ENCODE results near the gene WFIKKN2. TPM values are rescaled to one million over a fixed set of nuclear protein-coding genes. Genes with fewer than 3 reads are reported as not detected.

The WFIKKN2 gene
- total RNA-seq, 1 donor from 2014 or later, result not detected

- H3K4me1 Mint-ChIP-seq, result peaks cover 38% of the 10 kb centered on the region
- Histone ChIP-seq H3F3A (ENCODE audit: low read depth) (peaks cover 13% of the 10 kb centered on the region), H2AFZ (replicated peaks) (no peak overlapping the region), H3K4me2 (no peak overlapping the region), H3K79me2 (ENCODE audit: low read depth) (no peaks in the 10 kb centered on the region), H3K36me3 (no peaks in the 10 kb centered on the region), H3K9ac (no peak overlapping the region), H3K27me3 (no peaks in the 10 kb centered on the region), H3K27ac (no peak overlapping the region), H3K4me3 (no peak overlapping the region), H3K9me3 (ENCODE audit: low read depth) (no peaks in the 10 kb centered on the region), H3K4me1 (peaks cover 21% of the 10 kb centered on the region), H4K20me1 (ENCODE audit: low read depth) (no peaks in the 10 kb centered on the region)
- H3K27me3 Mint-ChIP-seq (ENCODE audit: insufficient read depth, low read depth), result peaks cover 10% of the 10 kb centered on the region
- DNase-seq (ENCODE audit: low spot score), result no peak
- no peak overlapping the region for H3K27ac Mint-ChIP-seq
- H3K4me3 Mint-ChIP-seq, result no peak overlapping the region
- TF ChIP-seq EZH2 (IDR thresholded peaks at IDR 0.05), result no peak
- TF ChIP-seq EZH2phosphoT487 (IDR thresholded peaks at IDR 0.05), result no peak
- H3K9me3 Mint-ChIP-seq, result no peaks in the 10 kb centered on the region
- no peaks in the 10 kb centered on the region for H3K36me3 Mint-ChIP-seq
Observed at GRCh38 chr17:50828508-50829170, 6.7 kb upstream of the WFIKKN2 start.

DNA sequence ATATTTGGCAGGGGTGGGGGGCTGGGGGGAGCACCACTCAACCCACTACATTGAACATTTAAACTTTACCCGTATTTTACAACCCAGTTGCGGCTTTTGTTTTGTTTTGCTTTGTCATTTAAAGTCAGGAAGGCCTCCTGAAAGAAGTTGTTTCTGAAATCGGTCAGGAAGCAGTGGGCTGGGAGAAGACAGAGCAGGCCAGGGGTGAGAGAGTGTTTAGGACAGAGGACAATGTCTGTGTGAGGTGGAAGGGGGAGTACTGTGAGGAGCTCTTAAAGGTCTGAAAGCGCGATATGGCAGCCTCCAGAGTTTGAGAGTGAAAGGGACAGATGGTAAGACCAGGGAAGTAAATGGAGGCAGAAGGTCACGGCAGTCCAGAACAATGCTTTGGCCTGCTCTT lies 6.1 kb upstream of the WFIKKN2 start:
- Histone ChIP-seq H2AFZ (replicated peaks) (no peak overlapping the region), H3K4me2 (no peak overlapping the region), H3K27me3 (no peaks in the 10 kb centered on the region), H3K4me3 (no peak overlapping the region), H3K36me3 (no peaks in the 10 kb centered on the region), H3K9ac (no peak overlapping the region), H3K79me2 (ENCODE audit: low read depth) (no peaks in the 10 kb centered on the region), H4K20me1 (ENCODE audit: low read depth) (no peaks in the 10 kb centered on the region), H3K9me3 (ENCODE audit: low read depth) (no peaks in the 10 kb centered on the region), H3K4me1 (peaks cover 21% of the 10 kb centered on the region), H3K27ac (no peak overlapping the region), H3F3A (ENCODE audit: low read depth) (peaks cover 13% of the 10 kb centered on the region)
- TF ChIP-seq EZH2 (IDR thresholded peaks at IDR 0.05) (no peak), EZH2phosphoT487 (IDR thresholded peaks at IDR 0.05) (no peak), CTCF (IDR thresholded peaks at IDR 0.05) (no peak)
- Mint-ChIP-seq H3K9me3 (no peaks in the 10 kb centered on the region), H3K4me3 (no peak overlapping the region), H3K27me3 (ENCODE audit: insufficient read depth, low read depth) (peaks cover 9% of the 10 kb centered on the region), H3K4me1 (peaks cover 44% of the 10 kb centered on the region), H3K27ac (no peak overlapping the region), H3K36me3 (no peaks in the 10 kb centered on the region)
- no peak for DNase-seq (ENCODE audit: low spot score)

GRCh38 chr17:50830352-50830751 lies 5.0 kb upstream of the WFIKKN2 start:
- no peak for TF ChIP-seq EZH2phosphoT487 (IDR thresholded peaks at IDR 0.05)
- Mint-ChIP-seq H3K27ac (peak overlapping the region; percentile 53), H3K27me3 (ENCODE audit: insufficient read depth, low read depth) (peaks cover 13% of the 10 kb centered on the region), H3K9me3 (no peaks in the 10 kb centered on the region), H3K36me3 (no peaks in the 10 kb centered on the region), H3K4me1 (peaks cover 55% of the 10 kb centered on the region), H3K4me3 (no peak overlapping the region)
- Histone ChIP-seq H3K27ac (no peak overlapping the region), H3K4me3 (no peak overlapping the region), H3K9ac (no peak overlapping the region), H4K20me1 (ENCODE audit: low read depth) (no peaks in the 10 kb centered on the region), H3K27me3 (no peaks in the 10 kb centered on the region), H2AFZ (replicated peaks) (no peak overlapping the region), H3K9me3 (ENCODE audit: low read depth) (no peaks in the 10 kb centered on the region), H3F3A (ENCODE audit: low read depth) (peaks cover 14% of the 10 kb centered on the region), H3K4me2 (no peak overlapping the region), H3K36me3 (no peaks in the 10 kb centered on the region), H3K79me2 (ENCODE audit: low read depth) (no peaks in the 10 kb centered on the region), H3K4me1 (peaks cover 26% of the 10 kb centered on the region)
- no peak for DNase-seq (ENCODE audit: low spot score)

DNA sequence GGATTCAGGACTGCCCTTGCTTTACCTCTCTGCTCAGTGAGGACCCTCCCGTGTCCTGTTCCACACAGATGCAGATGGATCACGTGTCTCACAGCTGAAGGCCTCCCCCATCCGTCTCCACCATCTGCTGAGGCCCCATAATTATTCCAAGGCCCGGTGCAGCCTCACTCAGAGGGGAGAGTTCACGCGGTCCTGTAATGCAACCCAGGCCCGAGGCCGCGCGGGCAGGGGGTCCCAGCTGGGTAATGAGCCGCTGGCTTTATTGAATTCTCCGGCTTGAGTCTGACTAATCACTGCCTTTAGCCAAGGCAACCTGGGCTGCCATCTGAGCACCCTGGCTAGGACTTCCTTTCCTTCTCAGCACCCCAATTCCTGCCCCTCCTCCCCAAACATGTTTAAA lies 4.4 kb upstream of the WFIKKN2 start:
- peak; percentile 66 for DNase-seq (ENCODE audit: low spot score)
- Mint-ChIP-seq H3K27ac (peak overlapping the region; percentile 88), H3K4me1 (peaks cover 58% of the 10 kb centered on the region), H3K4me3 (peak overlapping the region; percentile 22), H3K27me3 (ENCODE audit: insufficient read depth, low read depth) (peaks cover 13% of the 10 kb centered on the region), H3K36me3 (no peaks in the 10 kb centered on the region), H3K9me3 (no peaks in the 10 kb centered on the region)
- H3K4me3 ChIP-seq, result no peak overlapping the region
- no peak overlapping the region for H3K27ac ChIP-seq
- no peaks in the 10 kb centered on the region for H3K79me2 ChIP-seq (ENCODE audit: low read depth)
- H2AFZ ChIP-seq (replicated peaks), result no peak overlapping the region
- H3K27me3 ChIP-seq, result no peaks in the 10 kb centered on the region
- no peaks in the 10 kb centered on the region for H3K9me3 ChIP-seq (ENCODE audit: low read depth)
- TF ChIP-seq CTCF (IDR thresholded peaks at IDR 0.05) (no peak), EZH2phosphoT487 (IDR thresholded peaks at IDR 0.05) (no peak), EZH2 (IDR thresholded peaks at IDR 0.05) (no peak)
- no peak overlapping the region for H3K9ac ChIP-seq
- peaks cover 17% of the 10 kb centered on the region for H3F3A ChIP-seq (ENCODE audit: low read depth)
- peaks cover 31% of the 10 kb centered on the region for H3K4me1 ChIP-seq
- no peaks in the 10 kb centered on the region for H3K36me3 ChIP-seq
- H3K4me2 ChIP-seq, result peak overlapping the region; percentile 63
- H4K20me1 ChIP-seq (ENCODE audit: low read depth), result no peaks in the 10 kb centered on the region

All from neural progenitor cell (in vitro differentiated cells).